Subcutaneous abdominal adipose tissue (tissue), 5 donors: ENCODE data around the gene KIF16B.
A peak's percentile ranks its signal among the peaks of the same experiment; 100 is the strongest.

Experiments
- H3K27ac ChIP-seq: one replicate; pipeline ENCODE4 v1.7.0; 2013; ENCODE audit warnings: low read depth, mild to moderate bottlenecking, inconsistent platforms, low read length, moderate library complexity
- H3K27me3 ChIP-seq, 5 donors: one replicate each; pipeline ENCODE4 v1.7.0; 2013; ENCODE audit warnings: low read length in 5 of 5, inconsistent platforms in 1 of 5; ENCODE audit not compliant: control insufficient read depth in 5 of 5, insufficient read depth in 4 of 5
- H3K36me3 ChIP-seq, 5 donors: one replicate each; pipeline ENCODE4 v1.7.0; 2013; ENCODE audit warnings: low read length in 5 of 5; ENCODE audit not compliant: control insufficient read depth in 5 of 5, insufficient read depth in 5 of 5
- H3K4me1 ChIP-seq, 5 donors: one replicate each; pipeline ENCODE4 v1.7.0; 2013; ENCODE audit warnings: low read length in 5 of 5, mild to moderate bottlenecking in 3 of 5, moderate library complexity in 1 of 5; ENCODE audit not compliant: control insufficient read depth in 5 of 5, insufficient read depth in 5 of 5
- H3K4me3 ChIP-seq, 5 donors: one replicate each; pipeline ENCODE4 v1.7.0; 2013; ENCODE audit warnings: low read length in 5 of 5, low read depth in 1 of 5
- H3K9ac ChIP-seq, 5 donors: one replicate each; pipeline ENCODE4 v1.7.0; 2013; ENCODE audit warnings: low read length in 5 of 5, mild to moderate bottlenecking in 4 of 5, moderate library complexity in 3 of 5
- H3K9me3 ChIP-seq, 5 donors: one replicate each; pipeline ENCODE4 v1.7.0; 2013; ENCODE audit warnings: low read length in 5 of 5; ENCODE audit not compliant: control insufficient read depth in 5 of 5
- donor health status: healthy.
- donor health status: healthy.
- donor health status: healthy.
- donor health status: healthy.
- donor health status: healthy.

Gene KIF16B

GRCh38 chr20:16573001-16573965 lies at the start of gene KIF16B:
Gene KIF16B (minus strand): TSS chr20:16573448. CDS start chr20:16573275, 173 bp downstream.
- Histone ChIP-seq H3K36me3 (no peaks in the 10 kb centered on the region), H3K9ac (peak within 1 kb of the TSS; percentile 72 to 91 (median 81)), H3K4me3 (peak within 1 kb of the TSS; percentile 78 to 92 (median 82)), H3K9me3 (no peaks in the 10 kb centered on the region), H3K27me3 (no peaks in the 10 kb centered on the region), H3K27ac (peak within 1 kb of the TSS; percentile 59), H3K4me1 (peaks cover 0 to 39% (median 31%) of the 10 kb centered on the region in 5 donors)

GRCh38 chr20:16622501-16622900 lies 49.3 kb upstream of the KIF16B start:
- Histone ChIP-seq H3K4me1 (no peaks in the 10 kb centered on the region), H3K27ac (no peak overlapping the region), H3K9ac (no peak overlapping the region), H3K36me3 (no peaks in the 10 kb centered on the region), H3K27me3 (no peaks in the 10 kb centered on the region), H3K4me3 (no peak overlapping the region), H3K9me3 (no peaks in the 10 kb centered on the region)

GRCh38 chr20:16621435-16622141 lies 48.3 kb upstream of the KIF16B start:
- H3K4me1 ChIP-seq = no peaks in the 10 kb centered on the region
- no peaks in the 10 kb centered on the region for H3K9me3 ChIP-seq
- no peak overlapping the region for H3K4me3 ChIP-seq
- H3K9ac ChIP-seq = no peak overlapping the region
- no peaks in the 10 kb centered on the region for H3K27me3 ChIP-seq
- H3K36me3 ChIP-seq = no peaks in the 10 kb centered on the region
- no peak overlapping the region for H3K27ac ChIP-seq

GRCh38 chr20:16620961-16621360 lies 47.7 kb upstream of the KIF16B start:
- no peak overlapping the region for H3K4me3 ChIP-seq
- no peaks in the 10 kb centered on the region for H3K27me3 ChIP-seq
- no peak overlapping the region for H3K27ac ChIP-seq
- no peaks in the 10 kb centered on the region for H3K4me1 ChIP-seq
- H3K36me3 ChIP-seq = no peaks in the 10 kb centered on the region
- no peaks in the 10 kb centered on the region for H3K9me3 ChIP-seq
- H3K9ac ChIP-seq = no peak overlapping the region

DNA sequence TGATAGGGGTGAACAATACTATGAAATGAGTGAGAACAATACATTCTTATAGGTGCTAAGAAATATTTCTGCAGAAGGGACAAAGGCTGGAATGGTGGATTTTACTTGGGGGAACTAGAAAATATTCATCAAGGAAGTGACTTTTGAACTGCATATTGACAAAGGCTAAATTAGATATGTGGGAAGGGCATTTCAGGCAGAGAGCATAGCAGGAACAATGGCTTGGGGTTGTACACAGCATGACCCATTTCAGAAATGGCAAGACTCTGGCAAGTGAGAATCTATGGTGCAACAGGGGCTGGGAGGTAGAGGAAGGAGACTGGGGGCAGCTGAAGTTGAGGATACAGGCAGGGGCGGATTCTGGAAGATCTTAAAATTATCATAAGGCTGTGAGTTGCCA lies 46.7 kb upstream of the KIF16B start:
- no peaks in the 10 kb centered on the region for H3K27me3 ChIP-seq
- no peaks in the 10 kb centered on the region for H3K4me1 ChIP-seq
- H3K4me3 ChIP-seq = no peak overlapping the region
- no peak overlapping the region for H3K27ac ChIP-seq
- no peaks in the 10 kb centered on the region for H3K36me3 ChIP-seq
- H3K9ac ChIP-seq = no peak overlapping the region
- H3K9me3 ChIP-seq = no peaks in the 10 kb centered on the region

DNA sequence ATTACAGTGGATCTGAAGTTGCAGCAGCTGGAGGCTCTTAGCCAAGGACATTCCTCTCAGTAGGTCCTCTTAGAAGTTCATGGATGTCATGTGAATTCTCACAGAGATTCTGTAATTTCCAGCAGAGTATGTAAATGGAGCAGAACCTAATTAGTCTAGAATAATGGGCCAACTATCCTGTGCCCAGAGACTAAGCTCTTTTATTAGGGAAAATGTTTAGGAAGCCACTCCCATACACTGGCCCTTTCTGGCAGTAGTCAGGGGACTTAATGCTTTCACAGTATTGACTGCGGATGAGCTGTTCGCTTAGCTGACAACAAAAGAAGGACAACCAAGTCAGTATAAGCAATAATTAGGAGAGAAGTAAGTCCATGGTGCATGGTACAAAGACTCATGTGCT lies 43.8 kb upstream of the KIF16B start:
- no peak overlapping the region for H3K9ac ChIP-seq
- H3K4me3 ChIP-seq = no peak overlapping the region
- no peaks in the 10 kb centered on the region for H3K36me3 ChIP-seq
- H3K27me3 ChIP-seq = no peaks in the 10 kb centered on the region
- H3K9me3 ChIP-seq = no peaks in the 10 kb centered on the region
- H3K27ac ChIP-seq = no peak overlapping the region
- H3K4me1 ChIP-seq = no peaks in the 10 kb centered on the region

GRCh38 chr20:16616317-16616716 lies 43.1 kb upstream of the KIF16B start:
- H3K9ac ChIP-seq = no peak overlapping the region
- no peak overlapping the region for H3K27ac ChIP-seq
- no peaks in the 10 kb centered on the region for H3K9me3 ChIP-seq
- no peaks in the 10 kb centered on the region for H3K4me1 ChIP-seq
- H3K27me3 ChIP-seq = no peaks in the 10 kb centered on the region
- H3K36me3 ChIP-seq = no peaks in the 10 kb centered on the region
- no peak overlapping the region for H3K4me3 ChIP-seq

GRCh38 chr20:16615199-16615598 lies 42.0 kb upstream of the KIF16B start:
- Histone ChIP-seq H3K36me3 (no peaks in the 10 kb centered on the region), H3K4me3 (no peak overlapping the region), H3K27ac (no peak overlapping the region), H3K9ac (no peak overlapping the region), H3K9me3 (no peaks in the 10 kb centered on the region), H3K4me1 (no peaks in the 10 kb centered on the region), H3K27me3 (no peaks in the 10 kb centered on the region)

GRCh38 chr20:16613954-16614353 lies 40.7 kb upstream of the KIF16B start:
- H3K4me3 ChIP-seq = no peak overlapping the region
- no peaks in the 10 kb centered on the region for H3K9me3 ChIP-seq
- H3K27me3 ChIP-seq = no peaks in the 10 kb centered on the region
- no peak overlapping the region for H3K9ac ChIP-seq
- no peak overlapping the region for H3K27ac ChIP-seq
- H3K36me3 ChIP-seq = no peaks in the 10 kb centered on the region
- H3K4me1 ChIP-seq = peaks cover 0 to 5% (median 0%) of the 10 kb centered on the region in 5 donors

- Histone ChIP-seq H3K4me1 (peaks cover 0 to 17% (median 12%) of the 10 kb centered on the region in 5 donors), H3K27ac (no peak overlapping the region), H3K27me3 (no peaks in the 10 kb centered on the region), H3K36me3 (no peaks in the 10 kb centered on the region), H3K9me3 (no peaks in the 10 kb centered on the region), H3K4me3 (no peak overlapping the region), H3K9ac (no peak overlapping the region)
Observed at GRCh38 chr20:16612706-16613105, 39.5 kb upstream of the KIF16B start.
